HUES64 (cell line): ENCODE measurements around the gene NAB1.

Source experiments
- H3K27ac ChIP-seq: 2 replicates; pipeline ENCODE4 v1.7.0; 2013; ENCODE audit warnings: low read depth, low read length, inconsistent platforms
- H3K27me3 ChIP-seq: 2 replicates; pipeline ENCODE4 v1.6.1; 2013; ENCODE audit warnings: mild to moderate bottlenecking, low read length; ENCODE audit not compliant: insufficient read depth
- H3K36me3 ChIP-seq: 2 replicates; pipeline ENCODE4 v1.6.1; 2013; ENCODE audit warnings: mild to moderate bottlenecking, low read length; ENCODE audit not compliant: insufficient read depth
- H3K4me1 ChIP-seq: 2 replicates; pipeline ENCODE4 v1.6.1; 2013; ENCODE audit warnings: mild to moderate bottlenecking, low read length, moderate library complexity; ENCODE audit not compliant: insufficient read depth
- H3K4me3 ChIP-seq: 2 replicates; pipeline ENCODE4 v1.5.1; 2013; ENCODE audit warnings: mild to moderate bottlenecking, low read length, moderate library complexity
- H3K9ac ChIP-seq: 2 replicates; pipeline ENCODE4 v1.6.1; 2013; ENCODE audit warnings: mild to moderate bottlenecking, low read depth, low read length
- H3K9me3 ChIP-seq: 2 replicates; pipeline ENCODE4 v1.6.1; 2013; ENCODE audit warnings: low read depth, low read length; ENCODE audit not compliant: insufficient read depth
- WGBS: fragments of 150-250, 120-280 bp; methylation state at CpG from one replicate; pipeline ENCODE4 v1.1.7; 2013; ENCODE audit warnings: missing lambda C conversion rate; 5-methylcytosine and 5-hydroxymethylcytosine counted together

NAB1 gene

GRCh38 chr2:190717306-190717705 lies 68.4 kb downstream of the NAB1 start:
- H3K27me3 ChIP-seq, result no peaks in the 10 kb centered on the region
- no peak overlapping the region for H3K9ac ChIP-seq
- H3K36me3 ChIP-seq, result no peaks in the 10 kb centered on the region
- H3K4me3 ChIP-seq, result no peak overlapping the region
- WGBS, result 96% methylated on average over 2 of the region's 3 CpGs
- peaks cover 3% of the 10 kb centered on the region; the same call in 1 of the 2 replicates for H3K4me1 ChIP-seq
- no peaks in the 10 kb centered on the region; the same call in 1 of the 2 replicates for H3K9me3 ChIP-seq
- H3K27ac ChIP-seq, result no peak overlapping the region

GRCh38 chr2:190717764-190718651 lies 69.1 kb downstream of the NAB1 start:
- H3K9ac ChIP-seq, result no peak overlapping the region
- no peak overlapping the region; the same call in 1 of the 2 replicates for H3K27ac ChIP-seq
- H3K4me1 ChIP-seq, result peaks cover 3% of the 10 kb centered on the region; the same call in 1 of the 2 replicates
- H3K9me3 ChIP-seq, result no peaks in the 10 kb centered on the region; the same call in 1 of the 2 replicates
- H3K36me3 ChIP-seq, result no peaks in the 10 kb centered on the region
- H3K27me3 ChIP-seq, result no peaks in the 10 kb centered on the region
- WGBS, result 84% methylated on average over 15 of the region's 15 CpGs
- no peak overlapping the region for H3K4me3 ChIP-seq

- no peaks in the 10 kb centered on the region for H3K36me3 ChIP-seq
- 58% methylated on average over 7 of the region's 7 CpGs for WGBS
- no peaks in the 10 kb centered on the region for H3K27me3 ChIP-seq
- H3K4me3 ChIP-seq, result no peak overlapping the region
- no peaks in the 10 kb centered on the region; the same call in 1 of the 2 replicates for H3K9me3 ChIP-seq
- H3K9ac ChIP-seq, result no peak overlapping the region
- peaks cover 3% of the 10 kb centered on the region; the same call in 1 of the 2 replicates for H3K4me1 ChIP-seq
- H3K27ac ChIP-seq, result no peak overlapping the region; the same call in 1 of the 2 replicates
Measured at GRCh38 chr2:190718652-190719526, 70.0 kb downstream of the NAB1 start.

GRCh38 chr2:190720276-190720675 lies 71.4 kb downstream of the NAB1 start:
- H3K9ac ChIP-seq, result no peak overlapping the region
- no peaks in the 10 kb centered on the region for H3K36me3 ChIP-seq
- H3K4me1 ChIP-seq, result peaks cover 3% of the 10 kb centered on the region; the same call in 1 of the 2 replicates
- H3K4me3 ChIP-seq, result no peak overlapping the region
- H3K9me3 ChIP-seq, result no peaks in the 10 kb centered on the region; the same call in 1 of the 2 replicates
- no peak overlapping the region for H3K27ac ChIP-seq
- H3K27me3 ChIP-seq, result no peaks in the 10 kb centered on the region
- 74% methylated on average over 6 of the region's 6 CpGs for WGBS

- 97% methylated on average over 1 of the region's 1 CpG for WGBS
- Histone ChIP-seq H3K27ac (no peak overlapping the region), H3K9me3 (no peaks in the 10 kb centered on the region; the same call in 1 of the 2 replicates), H3K4me1 (peaks cover 3% of the 10 kb centered on the region; the same call in 1 of the 2 replicates), H3K27me3 (no peaks in the 10 kb centered on the region), H3K36me3 (no peaks in the 10 kb centered on the region), H3K9ac (no peak overlapping the region), H3K4me3 (no peak overlapping the region)
Measured at GRCh38 chr2:190720691-190721090, 71.8 kb downstream of the NAB1 start.

GRCh38 chr2:190722061-190722759 lies 73.3 kb downstream of the NAB1 start:
- H3K27me3 ChIP-seq, result no peaks in the 10 kb centered on the region
- 95% methylated on average over 4 of the region's 4 CpGs for WGBS

GRCh38 chr2:190722835-190723234 lies 74.0 kb downstream of the NAB1 start:
- H3K4me1 ChIP-seq, result peaks cover 3% of the 10 kb centered on the region; the same call in 1 of the 2 replicates
- H3K36me3 ChIP-seq, result no peaks in the 10 kb centered on the region
- no peaks in the 10 kb centered on the region for H3K9me3 ChIP-seq
- no peak overlapping the region for H3K4me3 ChIP-seq
- no peak overlapping the region for H3K27ac ChIP-seq
- 90% methylated on average over 6 of the region's 6 CpGs for WGBS
- H3K9ac ChIP-seq, result no peak overlapping the region
- no peaks in the 10 kb centered on the region for H3K27me3 ChIP-seq

More at GRCh38 chr2:190722061-190722759, 73.3 kb downstream of the NAB1 start:
- Histone ChIP-seq H3K9ac (no peak overlapping the region), H3K9me3 (no peaks in the 10 kb centered on the region), H3K27ac (no peak overlapping the region), H3K4me1 (peaks cover 3% of the 10 kb centered on the region; the same call in 1 of the 2 replicates), H3K36me3 (no peaks in the 10 kb centered on the region), H3K4me3 (no peak overlapping the region)

GRCh38 chr2:190723397-190724090 lies 74.7 kb downstream of the NAB1 start:
- WGBS, result 90% methylated on average over 7 of the region's 7 CpGs
- no peaks in the 10 kb centered on the region for H3K36me3 ChIP-seq
- no peak overlapping the region for H3K9ac ChIP-seq
- H3K27me3 ChIP-seq, result no peaks in the 10 kb centered on the region
- H3K4me3 ChIP-seq, result no peak overlapping the region
- no peak overlapping the region for H3K27ac ChIP-seq
- no peaks in the 10 kb centered on the region for H3K9me3 ChIP-seq
- H3K4me1 ChIP-seq, result peaks cover 1% of the 10 kb centered on the region; the same call in 1 of the 2 replicates

GRCh38 chr2:190726255-190726654 lies 77.4 kb downstream of the NAB1 start:
- no peaks in the 10 kb centered on the region for H3K27me3 ChIP-seq
- no peaks in the 10 kb centered on the region for H3K4me1 ChIP-seq
- no peaks in the 10 kb centered on the region for H3K9me3 ChIP-seq
- H3K4me3 ChIP-seq, result no peak overlapping the region
- H3K27ac ChIP-seq, result no peak overlapping the region
- WGBS, result 90% methylated on average over 3 of the region's 3 CpGs
- no peak overlapping the region for H3K9ac ChIP-seq
- no peaks in the 10 kb centered on the region for H3K36me3 ChIP-seq

GRCh38 chr2:190736355-190736754 lies 87.5 kb downstream of the NAB1 start:
- Histone ChIP-seq H3K9ac (no peak overlapping the region), H3K27ac (no peak overlapping the region), H3K9me3 (no peaks in the 10 kb centered on the region; the same call in 1 of the 2 replicates), H3K27me3 (no peaks in the 10 kb centered on the region), H3K4me3 (no peak overlapping the region), H3K4me1 (no peaks in the 10 kb centered on the region), H3K36me3 (no peaks in the 10 kb centered on the region)
- 97% methylated on average over 8 of the region's 8 CpGs for WGBS
